IPS DF 6.9 (cell line): ENCODE measurements around the gene LRRC27.
"Not testable (repeated sequence)": the region's sequence is repeated elsewhere in the genome, so short reads cannot be mapped to it uniquely, and the experiment has no call there.

ENCODE experiments used
- DNase-seq: peaks from one replicate; pipeline ENCODE4 v3.0.0-alpha.2; 2013; ENCODE audit warnings: low read depth, low spot score
- H3K27ac ChIP-seq: one replicate; pipeline ENCODE4 v1.5.1; 2013; ENCODE audit warnings: low read length, control low read depth
- H3K27me3 ChIP-seq: 2 replicates; pipeline ENCODE4 v1.6.1; 2013; ENCODE audit warnings: mild to moderate bottlenecking, low read length; ENCODE audit not compliant: control insufficient read depth, insufficient read depth
- H3K36me3 ChIP-seq: 2 replicates; pipeline ENCODE4 v1.6.1; 2013; ENCODE audit warnings: low read length; ENCODE audit not compliant: control insufficient read depth, insufficient read depth
- H3K4me1 ChIP-seq: 2 replicates; pipeline ENCODE4 v1.6.1; 2013; ENCODE audit warnings: low read length; ENCODE audit not compliant: control insufficient read depth, insufficient read depth
- H3K4me3 ChIP-seq: 2 replicates; pipeline ENCODE4 v1.5.1; 2013; ENCODE audit warnings: mild to moderate bottlenecking, low read length
- H3K9me3 ChIP-seq: 2 replicates; pipeline ENCODE4 v1.6.1; 2013; ENCODE audit warnings: low read length, inconsistent platforms; ENCODE audit not compliant: control insufficient read depth, insufficient read depth
- WGBS: extraction: QIAGEN DNeasy Blood & Tissue Kit; methylation state at CpG from one replicate; pipeline ENCODE4 v1.1.7; 2013; ENCODE audit warnings: mixed read lengths, missing lambda C conversion rate; ENCODE audit not compliant: insufficient read length, insufficient coverage; 5-methylcytosine and 5-hydroxymethylcytosine counted together

The LRRC27 gene

GRCh38 chr10:132294561-132295318 is 37.3 kb upstream of the LRRC27 start:
- no peak overlapping the region for H3K27ac ChIP-seq
- no peak overlapping the region for H3K4me3 ChIP-seq
- no peak for DNase-seq
- no peaks in the 10 kb centered on the region for H3K9me3 ChIP-seq
- no peaks in the 10 kb centered on the region for H3K27me3 ChIP-seq
- H3K4me1 ChIP-seq, result peaks cover 9% of the 10 kb centered on the region
- no CpG with 5 or more reads among the region's 23 CpGs for WGBS
- H3K36me3 ChIP-seq, result no peaks in the 10 kb centered on the region

- not testable (repeated sequence) for H3K27ac ChIP-seq, H3K9me3 ChIP-seq, DNase-seq, H3K36me3 ChIP-seq, H3K27me3 ChIP-seq, H3K4me3 ChIP-seq, H3K4me1 ChIP-seq
- no CpG with 5 or more reads among the region's 23 CpGs for WGBS
Measured at GRCh38 chr10:132295481-132295880, 36.5 kb upstream of the LRRC27 start.

DNA sequence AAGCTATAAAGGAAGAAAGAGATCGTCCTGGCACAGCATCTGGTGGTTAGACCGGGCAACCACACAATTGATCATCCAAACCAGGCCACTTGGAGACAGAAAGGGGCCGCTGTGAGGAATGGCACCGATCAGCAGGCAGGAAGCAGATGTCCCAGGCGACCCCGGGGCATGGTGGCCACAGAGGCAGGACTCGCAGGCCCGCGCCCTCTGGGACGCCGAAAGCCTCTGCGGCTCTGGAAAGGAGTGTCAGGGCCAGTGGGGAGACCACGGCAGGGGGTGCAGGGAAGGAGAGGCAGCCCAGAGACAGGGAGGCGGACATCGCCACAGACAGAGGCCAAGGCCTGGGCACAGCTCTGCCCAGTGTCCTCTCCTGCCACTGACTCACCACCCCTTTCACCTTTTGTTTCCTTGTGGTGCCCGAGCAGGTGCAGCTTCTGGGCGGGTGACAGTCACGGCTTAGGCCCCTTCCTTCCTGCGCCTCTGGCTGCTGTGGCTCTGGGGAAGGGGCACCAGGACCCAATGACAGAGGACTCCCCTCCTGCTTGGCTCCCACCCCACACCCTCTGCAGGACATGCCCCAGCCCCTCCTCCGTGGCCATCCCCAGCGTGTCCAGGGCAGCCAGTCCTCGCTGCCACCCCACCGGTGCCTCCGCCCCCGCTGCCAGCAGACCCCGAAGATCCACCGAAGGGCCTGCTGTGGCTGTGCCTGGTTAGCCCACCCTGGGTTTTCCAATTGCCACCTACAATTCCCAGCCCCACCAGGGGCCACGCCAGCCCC is 35.1 kb upstream of the LRRC27 start:
- DNase-seq, result no peak
- no peak overlapping the region for H3K4me3 ChIP-seq
- WGBS, result no CpG with 5 or more reads among the region's 28 CpGs
- no peaks in the 10 kb centered on the region for H3K36me3 ChIP-seq
- H3K27me3 ChIP-seq, result no peaks in the 10 kb centered on the region
- no peak overlapping the region for H3K27ac ChIP-seq
- no peaks in the 10 kb centered on the region for H3K9me3 ChIP-seq
- peaks cover 9% of the 10 kb centered on the region for H3K4me1 ChIP-seq

DNA sequence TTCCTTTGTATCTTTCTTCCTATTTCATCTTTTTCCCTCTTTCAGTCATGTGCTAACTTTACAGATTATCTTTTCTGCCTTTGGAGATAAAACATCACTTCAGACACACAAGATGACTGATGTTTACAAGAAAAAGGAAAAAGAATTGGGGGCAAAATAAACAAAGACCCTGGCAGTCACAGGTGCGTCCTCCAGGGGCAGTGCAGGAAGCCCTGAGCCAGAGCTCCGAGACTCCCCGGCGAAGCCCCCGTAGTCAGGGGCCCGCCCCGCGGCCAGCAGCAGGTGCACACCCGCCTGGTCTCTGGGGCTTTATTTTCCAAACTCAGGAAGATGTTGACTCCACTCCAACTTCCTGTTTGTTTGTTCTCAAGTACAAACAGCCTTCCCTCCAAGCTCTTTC is 34.5 kb upstream of the LRRC27 start:
- Histone ChIP-seq H3K27me3 (no peaks in the 10 kb centered on the region), H3K27ac (no peak overlapping the region)

GRCh38 chr10:132298038-132298881 is 33.7 kb upstream of the LRRC27 start:
- Histone ChIP-seq H3K4me3 (no peak overlapping the region), H3K9me3 (no peaks in the 10 kb centered on the region), H3K4me1 (peaks cover 8% of the 10 kb centered on the region), H3K27me3 (no peaks in the 10 kb centered on the region), H3K27ac (no peak overlapping the region), H3K36me3 (no peaks in the 10 kb centered on the region)
- DNase-seq, result no peak
- WGBS, result no CpG with 5 or more reads among the region's 28 CpGs

More for the DNA sequence above, 34.5 kb upstream of the LRRC27 start:
- no peaks in the 10 kb centered on the region for H3K36me3 ChIP-seq
- no CpG with 5 or more reads among the region's 9 CpGs for WGBS
- no peak for DNase-seq
- H3K4me1 ChIP-seq, result peaks cover 9% of the 10 kb centered on the region
- H3K4me3 ChIP-seq, result no peak overlapping the region
- H3K9me3 ChIP-seq, result no peaks in the 10 kb centered on the region

GRCh38 chr10:132299371-132300336 is 32.3 kb upstream of the LRRC27 start:
- Histone ChIP-seq H3K27me3 (no peaks in the 10 kb centered on the region), H3K27ac (no peak overlapping the region), H3K4me3 (no peak overlapping the region), H3K4me1 (peaks cover 4% of the 10 kb centered on the region; the same call in 1 of the 2 replicates), H3K9me3 (no peaks in the 10 kb centered on the region), H3K36me3 (no peaks in the 10 kb centered on the region)
- DNase-seq, result no peak
- no CpG with 5 or more reads among the region's 34 CpGs for WGBS

DNA sequence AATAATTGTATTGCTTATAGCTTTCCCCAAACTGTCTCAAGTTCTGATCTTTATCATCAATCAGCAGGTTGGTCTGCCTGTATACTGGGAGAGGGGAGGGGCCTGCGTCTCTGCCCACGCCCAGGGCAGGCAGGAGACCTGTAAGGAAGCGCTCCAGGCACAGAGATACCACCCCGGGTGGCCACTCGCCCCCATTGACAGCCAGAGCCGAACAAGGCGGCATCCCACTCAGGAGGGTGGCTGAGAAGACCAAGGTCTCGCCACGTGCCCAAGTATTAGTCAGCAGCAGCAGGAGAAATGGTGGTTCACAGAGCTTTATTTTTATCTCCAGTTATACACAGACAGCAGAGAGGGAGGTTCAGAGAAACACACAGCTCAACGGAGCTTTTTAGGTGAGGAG is 31.4 kb upstream of the LRRC27 start:
- no CpG with 5 or more reads among the region's 10 CpGs for whole genome bisulfite sequencing
- Histone ChIP-seq H3K4me1 (peaks cover 4% of the 10 kb centered on the region; the same call in 1 of the 2 replicates), H3K9me3 (no peaks in the 10 kb centered on the region), H3K27ac (no peak overlapping the region), H3K36me3 (no peaks in the 10 kb centered on the region), H3K27me3 (no peaks in the 10 kb centered on the region), H3K4me3 (no peak overlapping the region)
- no peak for DNase-seq

DNA sequence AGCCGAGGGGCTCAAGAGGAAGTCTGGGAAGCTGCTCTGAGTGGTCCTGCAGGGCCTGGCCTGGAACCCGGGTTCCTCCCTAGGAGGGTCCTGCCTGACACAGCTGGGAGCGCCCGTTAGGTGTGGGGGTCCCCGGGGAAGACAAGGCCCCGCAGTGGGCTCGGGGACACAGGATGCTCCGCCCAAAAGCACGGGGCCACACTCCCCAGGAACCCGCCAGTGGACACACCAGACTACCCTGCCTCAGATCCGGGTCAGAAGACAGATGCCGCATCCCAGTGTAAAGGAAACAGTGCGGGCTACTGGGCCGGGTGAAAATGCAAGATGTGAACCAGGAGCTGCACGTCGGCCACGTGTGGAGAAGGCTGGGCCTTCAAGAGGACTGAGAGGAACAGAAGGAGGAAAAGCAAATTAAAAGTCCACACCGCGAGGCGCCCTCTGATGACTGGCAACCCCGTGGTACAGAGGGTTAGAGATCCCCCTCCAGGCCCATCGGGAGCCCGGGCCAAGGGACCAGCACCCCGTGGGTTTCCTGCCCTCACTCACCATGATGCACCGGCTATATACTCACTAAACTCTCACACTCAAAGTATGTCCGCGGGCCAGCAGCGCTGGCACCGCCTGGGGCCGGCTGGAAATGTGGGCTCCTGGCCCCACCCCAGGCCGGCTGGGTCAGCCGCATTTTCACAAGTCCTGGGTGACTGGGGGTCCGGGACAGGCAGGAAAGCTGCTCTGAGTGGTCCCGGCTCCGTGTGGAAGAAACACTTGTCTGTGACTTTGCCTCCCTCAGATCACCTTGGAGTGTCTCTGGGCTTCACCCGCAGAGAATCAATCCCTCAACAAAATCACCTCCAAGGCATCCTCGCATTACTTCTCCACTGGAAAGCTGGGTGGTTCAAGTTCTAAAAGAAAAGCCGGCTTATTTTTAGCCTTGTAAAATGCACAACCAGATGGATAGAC is 30.3 kb upstream of the LRRC27 start:
- no peak for DNase-seq
- Histone ChIP-seq H3K27ac (no peak overlapping the region), H3K36me3 (no peaks in the 10 kb centered on the region), H3K4me3 (no peak overlapping the region), H3K4me1 (peaks cover 4% of the 10 kb centered on the region; the same call in 1 of the 2 replicates), H3K9me3 (peaks cover 2% of the 10 kb centered on the region; the same call in 1 of the 2 replicates), H3K27me3 (peaks cover under 1% of the 10 kb centered on the region; the same call in 1 of the 2 replicates)
- WGBS, result no CpG with 5 or more reads among the region's 38 CpGs
